Ectodermal cell (in vitro differentiated cells): ENCODE measurements around the gene GRK5.

Experiments
- H3K27ac ChIP-seq: 2 replicates; pipeline ENCODE4 v1.7.0; 2013; ENCODE audit warnings: mild to moderate bottlenecking, low read depth, low read length; ENCODE audit not compliant: insufficient read depth, poor library complexity, severe bottlenecking
- H3K27me3 ChIP-seq: 2 replicates; pipeline ENCODE4 v1.7.0; 2013; ENCODE audit warnings: mild to moderate bottlenecking, low read length; ENCODE audit not compliant: insufficient read depth, control insufficient read depth, poor library complexity, severe bottlenecking
- H3K36me3 ChIP-seq: one replicate; pipeline ENCODE4 v1.7.0; 2013; ENCODE audit warnings: low read length; ENCODE audit not compliant: control insufficient read depth, insufficient read depth
- H3K4me1 ChIP-seq: one replicate; pipeline ENCODE4 v1.7.0; 2013; ENCODE audit warnings: low read length; ENCODE audit not compliant: control insufficient read depth, insufficient read depth
- H3K4me3 ChIP-seq: 2 replicates; pipeline ENCODE4 v1.7.0; 2013; ENCODE audit warnings: low read depth, low read length, control low read depth; ENCODE audit not compliant: insufficient read depth
- H3K9me3 ChIP-seq: 2 replicates; pipeline ENCODE4 v1.7.0; 2013; ENCODE audit warnings: mild to moderate bottlenecking, low read length, moderate library complexity; ENCODE audit not compliant: control insufficient read depth
- WGBS, 2 experiments: methylation state at CpG; one replicate each; pipeline ENCODE4 v1.1.7; 2013; ENCODE audit warnings: missing lambda C conversion rate in 2 of 2; 5-methylcytosine and 5-hydroxymethylcytosine counted together

The GRK5 gene

DNA sequence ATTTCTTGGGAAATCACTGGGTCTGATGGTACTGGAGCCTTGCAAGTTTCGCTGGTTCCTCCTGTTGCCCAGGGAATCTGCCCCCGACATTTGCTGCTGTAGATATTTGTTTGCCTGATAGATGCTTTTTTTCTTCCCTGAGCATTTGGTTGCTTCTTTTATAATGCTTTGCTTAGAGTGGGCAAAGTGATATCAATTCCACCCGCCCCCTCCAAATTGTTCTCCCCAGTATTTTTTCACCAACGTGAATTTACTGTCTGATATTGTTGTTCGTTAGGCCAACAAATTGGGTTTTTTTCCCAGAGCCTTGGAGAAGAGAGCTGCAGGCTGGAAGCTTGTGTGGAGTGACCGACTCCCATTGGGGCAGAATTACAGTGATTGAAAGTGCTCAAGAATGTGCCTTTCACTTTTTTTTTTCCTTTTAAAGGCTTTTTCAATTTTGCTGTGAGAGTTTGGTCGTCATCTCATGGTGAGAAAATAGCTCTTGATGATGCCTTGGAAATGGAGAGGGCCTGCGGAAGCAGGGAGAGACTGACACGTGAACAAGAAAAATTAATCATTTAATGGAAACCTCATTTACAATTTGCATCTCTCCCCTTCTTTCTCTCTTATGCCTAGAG is 2.5 kb downstream of the GRK5 start:
- no peak overlapping the region for H3K4me3 ChIP-seq
- H3K36me3 ChIP-seq, result no peaks in the 10 kb centered on the region
- H3K27ac ChIP-seq, result no peak overlapping the region
- peaks cover 35% of the 10 kb centered on the region for H3K4me1 ChIP-seq
- H3K9me3 ChIP-seq, result no peaks in the 10 kb centered on the region
- WGBS, 2 experiments, result 35% methylated on average over 8 to 9 of the region's 9 CpGs
- peaks cover 17% of the 10 kb centered on the region for H3K27me3 ChIP-seq

DNA sequence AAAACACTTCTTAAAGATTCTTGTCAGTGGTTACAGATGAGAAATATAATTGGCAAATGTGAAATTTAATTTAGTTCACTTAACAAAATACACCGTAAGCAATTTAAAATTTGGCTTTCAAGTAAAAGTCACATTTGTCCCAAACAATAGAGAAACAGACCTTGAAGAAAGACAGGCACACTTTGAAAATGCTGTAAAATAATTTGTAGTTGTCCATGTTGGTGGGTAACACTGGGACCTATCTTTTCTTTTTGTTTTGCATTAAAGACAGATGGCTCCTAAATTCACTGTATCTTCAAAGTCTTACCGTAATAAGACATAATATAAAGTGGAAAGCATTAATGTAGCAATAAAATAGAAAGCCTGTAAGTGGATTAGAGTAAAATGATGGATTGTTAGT is 3.3 kb downstream of the GRK5 start:
- Histone ChIP-seq H3K27me3 (peaks cover 17% of the 10 kb centered on the region), H3K36me3 (no peaks in the 10 kb centered on the region), H3K27ac (no peak overlapping the region), H3K4me3 (no peak overlapping the region), H3K4me1 (peaks cover 35% of the 10 kb centered on the region), H3K9me3 (no peaks in the 10 kb centered on the region)
- WGBS, 2 experiments, result 100% methylated on average over 1 of the region's 2 CpGs; no CpG with 5 or more reads in 1 of the 2 experiments

DNA sequence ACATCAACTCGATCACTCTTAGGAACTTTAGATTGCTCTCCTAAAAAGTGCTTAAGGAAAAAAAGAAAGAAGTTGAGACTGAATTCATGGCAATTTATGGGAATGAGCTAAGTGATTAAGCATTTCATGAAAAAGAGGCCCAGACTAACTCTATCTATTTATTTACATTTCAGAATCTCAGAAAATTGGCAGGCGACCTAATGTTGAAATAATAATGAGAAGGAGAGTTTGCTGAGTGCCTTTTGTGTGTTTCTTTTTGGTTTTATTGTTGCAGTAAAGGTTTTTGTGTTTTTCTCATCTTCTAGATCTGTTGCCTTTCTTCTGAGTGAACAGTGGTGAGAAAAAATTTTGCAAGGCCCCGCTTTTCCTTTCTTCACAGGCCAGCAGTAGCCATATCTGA is 3.8 kb downstream of the GRK5 start:
- peaks cover 17% of the 10 kb centered on the region for H3K27me3 ChIP-seq
- no peaks in the 10 kb centered on the region for H3K9me3 ChIP-seq
- 90 to 93% methylated on average over 3 of the region's 3 CpGs for WGBS, 2 experiments
- no peak overlapping the region for H3K27ac ChIP-seq
- H3K4me1 ChIP-seq, result peaks cover 32% of the 10 kb centered on the region
- H3K36me3 ChIP-seq, result no peaks in the 10 kb centered on the region
- no peak overlapping the region for H3K4me3 ChIP-seq

DNA sequence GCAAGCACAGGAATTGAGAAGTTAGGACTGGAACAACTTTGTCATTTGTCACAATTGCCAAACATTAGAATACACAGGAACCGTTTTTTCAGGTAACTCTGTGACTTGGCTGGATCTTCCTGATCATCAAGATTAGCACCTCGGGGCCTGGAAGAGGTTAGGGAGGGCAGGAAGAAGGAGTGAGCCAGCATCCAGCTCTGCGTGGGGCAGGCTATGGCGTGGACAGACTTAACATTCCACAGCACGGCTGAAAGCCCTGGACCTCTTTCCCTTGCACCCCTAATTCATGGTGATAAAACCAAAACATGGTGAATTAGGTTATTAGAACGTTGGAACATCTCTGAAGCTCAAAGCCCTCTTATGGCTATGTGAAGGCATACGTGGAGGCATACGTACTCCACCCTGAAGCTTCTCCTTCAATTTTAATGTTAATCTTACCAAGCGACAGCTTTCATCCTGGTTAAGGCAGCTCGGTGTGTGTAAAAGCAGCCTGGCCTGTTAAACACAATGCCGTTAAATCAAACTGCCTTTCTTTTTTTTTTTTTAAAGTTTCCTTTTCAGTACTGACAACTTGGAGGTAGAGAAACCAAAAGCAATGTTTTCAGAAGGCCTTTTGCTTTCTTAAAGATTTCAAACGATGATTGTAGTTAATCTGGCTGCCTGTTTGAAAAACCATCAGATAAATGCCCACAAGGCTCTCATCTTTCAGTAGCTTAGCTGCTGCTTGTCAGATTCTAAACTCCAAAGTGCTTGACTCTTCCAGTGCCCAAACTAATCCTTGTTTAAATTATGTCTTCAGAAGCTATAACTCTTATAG is 4.5 kb downstream of the GRK5 start:
- no peak overlapping the region for H3K4me3 ChIP-seq
- H3K4me1 ChIP-seq, result peaks cover 29% of the 10 kb centered on the region
- peaks cover 17% of the 10 kb centered on the region for H3K27me3 ChIP-seq
- H3K27ac ChIP-seq, result peak overlapping the region; percentile 21
- no peaks in the 10 kb centered on the region for H3K9me3 ChIP-seq
- 42 to 48% methylated on average over 12 of the region's 12 CpGs for WGBS, 2 experiments
- no peaks in the 10 kb centered on the region for H3K36me3 ChIP-seq

DNA sequence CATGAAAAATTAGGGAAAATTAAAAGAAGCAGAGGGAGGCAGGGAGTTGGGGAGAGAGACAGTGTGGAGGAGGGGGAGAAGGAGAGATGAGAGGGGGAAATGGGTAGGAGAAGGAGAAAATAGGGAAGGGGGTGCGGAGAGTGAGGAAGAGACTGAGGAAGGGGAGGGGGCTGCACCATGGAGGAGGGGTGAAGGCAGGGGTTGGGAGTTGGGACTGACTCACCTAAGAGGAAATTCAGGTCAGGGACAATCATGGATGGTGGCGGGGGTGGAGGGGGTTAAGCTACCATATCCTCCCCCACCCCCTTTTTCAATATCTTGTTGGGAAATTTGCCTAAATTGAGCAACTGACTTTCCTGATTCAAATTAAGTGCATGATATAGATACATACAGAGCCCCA is 8.0 kb downstream of the GRK5 start:
- H3K4me1 ChIP-seq, result peaks cover 15% of the 10 kb centered on the region
- no peak overlapping the region for H3K27ac ChIP-seq
- WGBS, 2 experiments, result 90 to 98% methylated on average over 1 to 2 of the region's 2 CpGs
- no peaks in the 10 kb centered on the region for H3K36me3 ChIP-seq
- no peak overlapping the region for H3K4me3 ChIP-seq
- no peaks in the 10 kb centered on the region for H3K9me3 ChIP-seq
- no peaks in the 10 kb centered on the region for H3K27me3 ChIP-seq

DNA sequence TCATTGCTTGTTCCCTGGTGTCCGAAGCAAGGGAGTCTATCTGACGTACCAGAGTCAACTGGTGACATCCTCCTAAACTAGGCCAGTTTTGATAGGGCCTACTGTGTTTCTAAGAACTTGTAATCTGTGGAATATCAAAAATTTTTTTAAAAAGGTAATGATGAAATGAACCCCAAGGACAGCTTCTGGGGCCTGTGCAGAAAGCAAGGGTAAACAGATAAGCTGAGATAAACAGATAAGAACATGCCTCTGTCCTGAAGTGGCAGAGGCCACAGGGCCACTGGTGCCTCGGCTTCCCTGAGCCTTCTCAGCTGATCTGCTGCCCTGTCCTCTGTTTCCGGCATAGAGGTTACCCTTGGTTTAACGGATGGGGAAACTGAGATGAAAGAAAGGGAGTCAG is 8.8 kb downstream of the GRK5 start:
- peaks cover 15% of the 10 kb centered on the region for H3K4me1 ChIP-seq
- H3K36me3 ChIP-seq, result no peaks in the 10 kb centered on the region
- no peak overlapping the region for H3K27ac ChIP-seq
- no peak overlapping the region for H3K4me3 ChIP-seq
- H3K9me3 ChIP-seq, result no peaks in the 10 kb centered on the region
- 95 to 97% methylated on average over 5 of the region's 5 CpGs for WGBS, 2 experiments
- no peaks in the 10 kb centered on the region for H3K27me3 ChIP-seq

DNA sequence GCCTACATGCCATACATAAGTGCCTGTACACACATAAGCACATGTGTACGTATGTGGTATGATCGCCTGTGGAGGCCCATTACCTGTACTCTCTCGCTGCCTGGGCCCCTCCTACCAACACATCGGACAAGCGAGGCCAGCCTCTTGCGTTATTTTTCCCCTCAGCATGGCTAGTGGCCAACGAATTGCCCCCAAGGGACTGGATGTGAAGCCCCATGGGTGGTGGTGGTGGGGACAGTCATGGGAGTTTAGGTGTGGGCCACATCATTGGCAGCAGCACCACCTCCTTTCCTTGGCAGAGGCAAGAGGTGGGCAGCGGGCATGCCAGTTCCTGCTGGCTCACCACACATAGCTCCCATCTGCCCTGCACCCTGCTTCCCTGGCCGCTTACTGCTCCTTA is 10.0 kb downstream of the GRK5 start:
- Histone ChIP-seq H3K27ac (no peak overlapping the region), H3K4me1 (peaks cover 7% of the 10 kb centered on the region), H3K9me3 (no peaks in the 10 kb centered on the region), H3K4me3 (no peak overlapping the region), H3K36me3 (no peaks in the 10 kb centered on the region), H3K27me3 (no peaks in the 10 kb centered on the region)
- WGBS, 2 experiments, result 93 to 95% methylated on average over 9 of the region's 9 CpGs

DNA sequence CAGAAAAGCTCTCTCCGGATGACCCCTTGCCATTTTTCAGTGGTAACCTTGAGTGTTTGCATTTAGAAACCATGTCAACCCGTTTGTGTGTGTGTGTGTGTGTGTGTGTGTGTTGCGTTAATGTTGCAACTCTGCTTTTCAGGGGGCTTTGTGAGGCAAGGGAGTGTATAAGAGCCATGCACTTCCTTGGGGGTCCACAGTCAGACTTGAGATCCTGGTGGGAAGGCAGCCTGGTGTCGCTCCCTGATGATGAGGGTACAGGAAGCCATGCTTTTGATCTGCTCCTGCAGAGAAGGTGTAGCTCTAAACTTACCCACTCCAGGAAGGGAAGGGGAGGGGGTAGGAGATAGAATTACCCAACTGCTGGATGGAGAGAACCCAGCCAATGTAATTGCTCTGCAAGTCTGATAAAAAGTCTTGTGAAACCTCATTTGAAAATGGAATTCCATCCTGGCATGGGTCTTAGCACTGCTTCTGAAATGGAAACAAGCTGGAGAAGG is 10.7 kb downstream of the GRK5 start:
- no peak overlapping the region for H3K27ac ChIP-seq
- H3K4me3 ChIP-seq, result no peak overlapping the region
- no peaks in the 10 kb centered on the region for H3K36me3 ChIP-seq
- H3K27me3 ChIP-seq, result no peaks in the 10 kb centered on the region
- no peaks in the 10 kb centered on the region for H3K9me3 ChIP-seq
- H3K4me1 ChIP-seq, result peaks cover 14% of the 10 kb centered on the region
- 78 to 80% methylated on average over 4 of the region's 4 CpGs for WGBS, 2 experiments

DNA sequence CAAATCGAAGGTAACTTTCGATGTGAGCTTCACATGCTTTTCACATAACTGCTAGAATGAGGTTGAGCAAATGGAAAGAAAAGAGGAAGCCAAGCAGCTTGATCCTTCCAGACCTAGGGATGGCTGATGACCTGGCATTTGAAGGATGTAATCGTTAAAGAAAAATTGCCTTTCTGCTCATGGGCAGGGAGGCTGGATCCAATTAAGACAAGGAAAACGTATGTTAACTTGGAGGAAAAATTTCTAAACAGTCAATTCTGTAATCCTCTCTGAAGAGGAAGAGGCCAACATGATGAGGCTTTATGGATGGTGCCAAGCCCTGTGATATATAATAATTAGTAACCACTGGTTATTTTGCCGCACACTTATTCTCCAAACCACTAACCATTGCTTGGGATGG is 12.5 kb downstream of the GRK5 start:
- H3K36me3 ChIP-seq, result no peaks in the 10 kb centered on the region
- H3K9me3 ChIP-seq, result no peaks in the 10 kb centered on the region
- 93 to 94% methylated on average over 5 of the region's 5 CpGs for WGBS, 2 experiments
- H3K4me1 ChIP-seq, result peaks cover 18% of the 10 kb centered on the region
- no peak overlapping the region for H3K27ac ChIP-seq
- no peaks in the 10 kb centered on the region for H3K27me3 ChIP-seq
- no peak overlapping the region for H3K4me3 ChIP-seq

DNA sequence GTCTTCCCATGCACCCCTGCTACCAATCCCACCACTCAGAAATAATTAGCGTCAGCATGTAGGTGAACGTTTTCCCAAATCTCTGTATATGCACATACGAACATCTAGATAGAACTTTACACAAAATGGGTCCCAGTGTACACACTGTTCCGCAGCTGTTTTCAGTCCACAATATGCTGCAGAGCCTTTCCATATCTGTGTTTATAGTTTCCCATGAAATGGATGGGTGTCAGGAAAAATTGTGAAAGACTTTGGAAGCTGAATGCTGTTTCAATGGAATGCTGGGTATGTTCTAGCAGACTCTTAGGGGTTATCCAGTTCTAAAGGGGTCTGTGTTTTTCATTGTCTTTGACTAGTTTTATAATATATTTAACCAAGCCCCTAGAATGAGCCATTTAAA is 13.8 kb downstream of the GRK5 start:
- H3K9me3 ChIP-seq, result no peaks in the 10 kb centered on the region
- H3K36me3 ChIP-seq, result no peaks in the 10 kb centered on the region
- no peaks in the 10 kb centered on the region for H3K27me3 ChIP-seq
- peaks cover 18% of the 10 kb centered on the region for H3K4me1 ChIP-seq
- no peak overlapping the region for H3K4me3 ChIP-seq
- H3K27ac ChIP-seq, result no peak overlapping the region
- 94 to 95% methylated on average over 4 of the region's 4 CpGs for WGBS, 2 experiments
